Esophagus squamous epithelium (tissue), 4 donors: Measurements from ENCODE around the gene FZD4.

ENCODE experiments used
- CTCF ChIP-seq, 6 experiments: fragments of 450-650 bp in 4 of 6; fragments of 200-600 bp in 2 of 6; sonication (generic) in 2 of 6; IDR thresholded peaks; one replicate each; pipeline ENCODE4 v1.5.1; 2016 to 2019; ENCODE audit warnings: antibody characterized with exemption in 6 of 6, mild to moderate bottlenecking in 4 of 6, moderate library complexity in 4 of 6
- POLR2A ChIP-seq, 4 donors: fragments of 450-650 bp; IDR thresholded peaks; one replicate each; pipeline ENCODE4 v1.6.1; 2017; ENCODE audit warnings: antibody characterized with exemption in 4 of 4, mild to moderate bottlenecking in 4 of 4, moderate library complexity in 3 of 4

DNA sequence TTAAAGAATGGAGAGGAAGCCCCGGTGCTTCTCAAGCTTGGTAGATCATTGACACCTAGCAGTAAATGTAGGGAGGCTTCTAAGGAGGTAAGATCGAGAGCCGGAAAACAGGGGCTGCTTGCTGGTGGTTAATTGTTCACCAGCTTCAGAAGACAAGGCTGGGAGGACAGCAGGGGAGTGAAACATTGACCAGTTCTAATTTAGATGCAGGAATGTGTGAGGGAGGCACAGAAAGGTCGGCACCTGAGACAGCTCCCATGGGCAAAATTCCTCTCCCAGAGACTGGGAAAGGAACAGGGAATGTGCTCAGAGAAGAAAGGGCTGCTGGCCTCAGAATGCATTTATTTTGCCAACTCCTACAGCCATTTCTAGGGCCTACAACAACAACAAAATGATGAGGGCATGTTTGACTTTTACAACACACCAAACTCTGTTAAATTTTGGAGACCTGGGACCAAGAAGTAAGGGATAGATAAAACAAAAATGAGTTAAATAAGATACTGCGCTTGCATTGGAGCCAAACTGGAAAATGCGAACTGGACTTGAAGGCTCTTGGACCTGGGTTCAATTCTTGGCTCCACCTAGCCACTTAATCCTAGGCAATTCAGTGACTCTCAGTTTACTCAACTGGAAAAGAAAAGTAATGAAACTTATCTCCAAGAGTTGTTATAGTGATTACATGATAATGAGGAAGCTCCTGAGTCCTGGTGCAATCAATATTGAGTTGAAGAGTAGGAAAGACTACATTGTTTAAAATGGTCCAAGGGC is 31.0 kb downstream of the FZD4 start:
- TF ChIP-seq POLR2A (IDR thresholded peaks at IDR 0.05) (no peak), CTCF (IDR thresholded peaks at IDR 0.05) (no peak)
